Breast epithelium (tissue), 3 donors: ENCODE measurements around the gene NPIPA1.
"Not testable (repeated sequence)": the region's sequence is repeated elsewhere in the genome, so short reads cannot be mapped to it uniquely, and the experiment has no call there.

Experiments
- CTCF ChIP-seq, 3 donors: fragments of 450-650 bp; IDR thresholded peaks; one replicate each; pipeline ENCODE4 v1.5.1; 2016 to 2017; ENCODE audit warnings: antibody characterized with exemption in 3 of 3, mild to moderate bottlenecking in 3 of 3, moderate library complexity in 3 of 3
- POLR2A ChIP-seq: fragments of 450-650 bp; IDR thresholded peaks from one replicate; pipeline ENCODE4 v1.6.1; 2016; ENCODE audit warnings: antibody characterized with exemption, mild to moderate bottlenecking, moderate library complexity
- POLR2AphosphoS5 ChIP-seq, 3 donors: sonication (generic); formaldehyde crosslinking; IDR thresholded peaks; one replicate each; pipeline ENCODE4 v1.6.1; 2017; ENCODE audit warnings: antibody characterized with exemption in 3 of 3

GRCh38 chr16:14924359-14924758 is 12.9 kb upstream of the NPIPA1 start:
- TF ChIP-seq CTCF (IDR thresholded peaks at IDR 0.05); POLR2AphosphoS5 (IDR thresholded peaks at IDR 0.05); POLR2A: not testable (repeated sequence)
